HG03196 (cell line): Measurements from ENCODE around the gene DDAH1.

Source experiments
- ATAC-seq: cut with Tn5 transposase; IDR thresholded peaks from one replicate; pipeline ENCODE4 v1.9.1; 2021; ENCODE audit not compliant: unreplicated experiment

The DDAH1 gene

DNA sequence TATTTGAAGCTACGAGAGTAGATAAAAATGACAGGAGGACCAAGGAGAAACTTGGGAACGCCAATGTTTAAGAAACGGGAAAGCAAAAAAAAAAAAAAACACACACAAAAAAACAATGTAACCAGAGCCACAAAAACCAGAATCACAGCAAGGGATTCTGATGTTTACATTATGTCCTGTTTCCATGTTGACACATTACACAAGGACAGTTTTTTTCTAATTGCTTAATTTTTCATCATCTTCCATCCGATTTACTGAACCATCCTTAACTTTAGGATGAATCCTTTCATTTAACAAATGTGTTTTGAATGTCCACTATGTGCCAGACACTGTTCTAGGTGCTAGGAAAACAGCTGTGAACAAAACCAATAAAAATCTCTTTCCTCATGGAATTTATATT, 187.2 kb downstream of the DDAH1 start:
- ATAC-seq: no peak

GRCh38 chr1:85276978-85277639, 187.8 kb downstream of the DDAH1 start:
- ATAC-seq: no peak

DNA sequence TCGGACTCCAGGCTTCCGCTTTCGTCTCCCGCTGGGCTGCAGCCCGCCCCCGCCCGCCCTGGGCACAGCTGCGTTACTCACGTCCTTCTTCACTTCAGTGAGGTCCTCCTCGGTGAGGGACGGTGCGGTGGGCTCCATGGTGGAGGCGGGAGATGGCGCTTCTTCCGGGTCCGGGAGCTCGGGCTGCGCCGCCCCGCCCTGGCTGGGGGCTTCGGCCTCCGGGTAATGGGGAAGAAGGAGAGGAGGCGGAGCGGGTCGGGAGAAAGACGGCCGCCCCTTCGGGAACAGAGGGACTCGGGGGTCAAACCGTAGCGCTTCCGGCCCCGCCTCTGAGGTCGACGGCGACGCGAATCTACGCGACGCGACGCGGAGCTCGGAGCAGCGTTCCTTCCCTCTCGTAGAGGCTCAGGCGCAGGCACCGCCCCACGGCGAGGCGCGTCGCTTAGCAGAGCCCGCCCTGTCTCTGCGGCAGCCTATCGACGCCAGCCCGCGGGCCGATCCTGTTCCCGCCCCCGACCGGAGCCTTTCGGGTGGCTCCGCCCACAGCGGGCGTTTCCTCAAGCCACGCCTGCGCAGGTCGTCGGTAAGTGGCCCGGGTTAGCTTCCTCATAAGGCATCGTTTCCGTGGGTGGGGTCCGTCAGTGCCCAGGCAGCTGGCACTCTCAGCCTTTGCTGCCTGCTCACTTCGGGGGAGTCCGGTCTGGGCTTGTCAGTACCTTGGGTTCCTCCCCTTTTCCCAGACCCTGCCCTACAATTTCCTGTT, 188.6 kb downstream of the DDAH1 start, which contains the start of gene BCL10:
Gene BCL10, minus strand, starts transcription at position 418 of the 763 bp plus-strand sequence. Its CDS starts 280 bp downstream, at position 138.
- peak; percentile 97 for ATAC-seq

DNA sequence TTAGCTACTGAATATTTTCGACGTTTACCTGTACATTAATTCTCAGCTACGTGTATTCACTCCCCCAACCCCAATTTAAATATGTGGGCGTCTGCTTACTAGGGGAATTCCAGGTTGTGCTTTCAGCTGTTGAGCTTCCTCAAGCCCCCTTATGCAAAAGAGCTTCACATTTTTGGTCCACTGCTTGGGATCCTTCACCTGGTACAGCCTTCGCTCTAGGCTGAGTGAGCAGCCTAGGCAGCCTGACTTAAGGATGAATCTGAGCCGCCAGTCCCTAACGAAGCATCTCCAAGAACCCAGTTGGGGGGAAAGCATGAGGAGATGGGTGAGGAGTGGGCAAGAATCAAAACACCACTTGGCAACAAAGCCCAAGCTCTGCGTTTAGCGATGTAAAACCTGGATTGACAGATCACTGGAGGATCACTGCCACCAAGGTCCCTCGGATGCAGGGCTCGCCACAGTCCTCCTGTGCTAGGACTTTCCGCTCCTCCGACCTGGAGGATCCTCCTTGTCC, 189.2 kb downstream of the DDAH1 start:
- no peak for ATAC-seq

GRCh38 chr1:85274969-85275453, 189.9 kb downstream of the DDAH1 start:
- no peak for ATAC-seq

DNA sequence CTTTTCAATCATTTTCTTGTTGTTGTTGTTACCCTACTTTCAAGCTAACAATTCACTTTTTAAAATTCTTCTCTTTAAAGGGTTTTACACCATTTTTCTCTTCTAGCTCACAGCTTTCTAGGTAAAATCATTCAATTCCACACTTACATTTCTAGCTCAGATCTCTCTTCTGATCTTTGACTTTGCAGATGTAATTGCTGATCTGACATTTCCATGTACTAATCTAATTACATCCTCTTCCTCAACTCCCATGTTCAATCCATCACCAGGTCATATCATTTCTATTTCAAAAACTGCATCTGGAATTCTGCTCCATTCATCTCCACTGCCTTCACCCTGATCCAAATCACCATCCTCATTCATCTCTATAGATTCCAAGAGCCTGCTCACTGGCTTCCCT, 191.6 kb downstream of the DDAH1 start:
- no peak for ATAC-seq

DNA sequence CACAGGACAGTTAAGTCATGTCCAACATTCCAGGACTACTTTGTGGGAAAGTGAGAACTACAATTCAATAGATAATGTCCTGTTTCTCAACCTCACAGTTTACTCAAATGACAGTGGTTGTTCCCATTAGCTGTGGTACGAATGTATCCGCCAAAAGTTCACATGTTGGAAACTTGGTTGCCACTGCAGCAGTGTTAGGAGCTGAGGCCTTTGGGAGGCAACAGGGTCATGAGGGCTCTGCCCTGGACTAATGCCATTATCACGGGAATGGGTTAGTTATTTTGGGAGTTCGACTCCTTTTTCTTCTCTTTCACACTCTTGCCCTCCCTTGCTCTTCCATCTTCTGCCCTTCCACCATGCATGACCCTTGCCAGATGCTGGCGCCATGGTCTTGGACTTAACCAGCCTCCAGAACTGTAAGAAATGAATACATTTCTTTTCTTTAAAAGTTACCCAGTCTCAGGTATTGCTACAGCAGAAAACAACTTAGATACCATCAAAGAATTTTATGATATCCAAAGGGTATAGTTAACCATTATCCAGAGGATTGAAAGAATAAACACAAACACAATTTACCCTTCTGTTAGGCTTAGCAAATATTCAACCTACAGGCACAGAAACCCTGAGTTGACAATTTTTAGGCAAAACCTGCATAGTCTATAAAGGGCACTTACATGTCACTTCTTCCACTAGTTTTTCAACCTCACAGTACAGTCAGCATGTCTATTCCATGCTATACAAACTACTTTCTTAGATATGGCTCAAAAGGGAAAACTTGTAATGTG, 196.0 kb downstream of the DDAH1 start:
- no peak for ATAC-seq
